CD4-positive, alpha-beta T cell treated with Interleukin-6 for 4 hours (primary cell): ENCODE measurements around the gene ATP10D.
"Not testable (repeated sequence)": the region's sequence is repeated elsewhere in the genome, so short reads cannot be mapped to it uniquely, and the experiment has no call there.

Source experiments
- DNase-seq: peaks from one replicate; pipeline ENCODE4 v3.0.0-alpha.2; 2020; ENCODE audit warnings: mixed read lengths

Gene ATP10D

DNA sequence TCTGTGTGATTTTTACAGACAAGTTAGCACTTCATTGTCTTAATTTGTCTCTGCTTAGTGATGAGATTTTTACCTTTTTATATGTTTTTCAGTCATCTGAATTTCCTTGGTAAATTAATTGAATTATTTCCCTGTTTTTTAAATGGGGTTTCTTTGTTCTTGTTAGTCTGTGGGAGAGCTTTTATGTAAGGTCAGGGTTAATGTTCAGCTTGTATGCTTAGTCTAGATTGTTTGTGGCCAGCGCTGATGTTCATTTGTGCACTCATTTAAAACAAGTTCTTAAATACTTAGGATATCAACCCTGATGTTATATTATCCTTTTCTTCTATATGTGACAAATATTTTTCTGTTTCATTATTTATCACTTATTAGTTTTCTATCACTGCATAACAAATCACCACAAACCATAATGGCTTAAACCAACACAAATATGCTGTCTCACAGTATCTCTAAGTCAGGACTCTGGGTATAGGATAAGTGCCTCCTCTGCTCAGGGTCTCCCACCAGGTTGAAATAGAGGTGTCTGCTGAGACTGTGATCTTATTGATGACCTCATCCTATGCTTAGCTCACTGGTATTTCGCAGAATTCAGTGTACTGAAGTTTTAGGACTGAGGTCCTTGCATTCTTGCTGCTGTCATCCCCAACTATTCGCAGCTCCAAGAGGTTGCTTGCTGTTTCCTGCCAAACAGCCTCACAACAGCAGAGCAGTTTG lies 53.2 kb downstream of the ATP10D start:
- DNase-seq: no peak

DNA sequence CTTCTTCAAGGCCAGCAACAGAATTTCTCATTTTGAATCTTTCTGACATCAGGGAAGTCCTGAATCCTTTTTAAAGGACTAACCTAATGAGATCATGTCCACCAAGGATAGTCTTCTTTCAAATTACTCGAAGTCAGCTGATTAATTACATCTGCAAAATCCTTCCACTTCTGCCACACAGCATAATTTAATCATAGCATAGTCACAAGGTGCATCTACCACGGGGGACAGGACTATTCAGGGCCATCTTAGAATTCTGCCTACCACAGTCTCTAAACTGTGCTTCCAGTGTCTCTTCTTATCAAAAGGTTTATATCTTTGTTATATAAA lies 53.7 kb downstream of the ATP10D start:
- DNase-seq: no peak

DNA sequence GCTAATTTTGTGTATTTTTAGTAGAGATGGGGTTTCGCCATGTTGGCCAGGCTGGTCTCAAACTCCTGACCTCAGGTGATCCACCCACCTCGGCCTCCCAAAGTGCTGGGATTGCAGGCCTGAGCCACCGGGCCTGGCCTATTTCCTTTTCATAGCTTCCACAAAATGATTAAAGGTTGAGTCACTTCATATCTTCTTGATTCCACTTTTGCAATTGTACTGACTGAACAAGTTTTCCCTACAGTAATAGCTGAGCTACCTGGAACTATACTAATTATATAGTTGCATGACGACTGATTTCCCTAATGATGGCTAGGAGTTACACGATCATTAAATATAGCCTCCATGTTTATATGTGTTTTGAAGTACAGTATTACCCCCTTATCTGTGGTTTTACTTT lies 57.6 kb downstream of the ATP10D start:
- not testable (repeated sequence) for DNase-seq

GRCh38 chr4:47543331-47543730 lies 58.3 kb downstream of the ATP10D start:
- no peak for DNase-seq

DNA sequence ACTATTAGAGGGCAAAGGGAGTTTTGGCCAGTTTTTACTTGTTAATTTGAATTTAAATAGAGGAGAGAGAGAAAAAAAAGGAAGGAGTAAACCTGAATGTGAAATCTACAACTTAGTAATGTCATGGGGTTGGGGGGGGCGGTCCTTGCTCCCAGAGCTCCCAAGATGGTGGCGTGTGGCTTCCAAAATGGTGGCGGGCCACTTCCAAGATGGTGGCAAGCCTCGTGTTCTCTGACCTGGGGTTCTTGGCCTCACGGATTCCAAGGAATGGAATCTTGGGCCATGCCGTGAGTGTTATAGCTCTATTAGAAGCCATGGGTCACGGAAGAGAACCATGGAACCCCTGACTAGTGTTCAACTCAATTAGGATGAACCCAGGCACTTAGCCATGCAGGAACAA lies 65.3 kb downstream of the ATP10D start:
- not testable (repeated sequence) for DNase-seq

- no peak for DNase-seq
Measured at GRCh38 chr4:47550899-47551548, 65.9 kb downstream of the ATP10D start.

- no peak for DNase-seq
Measured at GRCh38 chr4:47551682-47552081, 66.6 kb downstream of the ATP10D start.

DNA sequence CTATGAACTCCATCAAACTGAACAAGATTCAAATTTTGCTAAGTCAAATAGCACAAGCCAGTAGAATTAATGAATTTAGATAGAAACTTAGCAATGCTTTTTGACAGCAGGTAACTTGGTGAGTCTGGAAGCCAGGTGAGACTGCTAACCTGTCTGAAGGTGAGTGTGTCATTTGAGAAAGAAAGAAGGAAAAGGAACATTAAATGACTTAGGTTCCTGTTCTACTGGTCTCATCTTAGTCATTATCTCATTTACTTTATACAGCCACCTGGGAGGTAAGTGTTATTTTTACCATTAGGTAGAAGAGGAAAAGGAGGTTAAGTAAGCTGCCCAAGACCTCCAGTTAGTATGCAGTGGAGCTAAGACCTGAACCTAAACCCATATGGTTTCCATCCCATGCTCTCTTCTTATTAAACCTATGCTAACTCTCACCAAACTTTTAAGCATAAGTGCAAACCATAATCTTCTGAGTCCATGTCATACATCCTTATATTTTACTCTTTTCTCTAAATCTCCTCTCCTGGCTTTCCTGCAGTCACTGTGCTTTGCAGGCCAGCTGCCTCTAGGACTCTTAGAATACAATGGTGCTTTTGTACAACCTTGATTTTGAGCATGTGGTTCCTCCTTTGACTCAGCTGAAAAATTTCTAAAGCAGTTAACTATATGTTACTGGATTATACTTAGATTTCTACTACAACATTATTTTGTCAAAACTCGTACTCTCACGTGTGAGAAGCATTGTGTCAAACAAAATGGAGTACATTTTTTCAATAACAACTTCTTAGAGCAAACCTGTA lies 68.5 kb downstream of the ATP10D start:
- DNase-seq: no peak

DNA sequence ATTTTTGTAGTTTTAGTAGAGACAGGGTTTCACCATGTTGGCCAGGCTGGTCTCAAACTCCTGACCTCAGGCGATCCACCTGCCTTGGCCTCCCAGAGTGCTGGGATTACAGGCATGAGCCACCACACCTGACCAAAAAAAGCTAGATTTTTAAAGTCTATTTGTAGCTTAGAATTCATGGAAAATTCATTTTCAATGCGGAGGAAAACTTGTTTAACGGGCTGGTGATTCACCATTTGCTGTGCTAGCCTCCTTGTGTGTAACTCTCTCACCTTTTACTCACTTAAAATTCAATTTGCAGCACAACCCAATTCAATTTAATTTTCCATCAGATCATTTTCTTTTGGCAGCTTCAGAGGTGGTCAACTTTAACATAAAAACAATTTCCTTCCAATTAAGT lies 70.8 kb downstream of the ATP10D start:
- not testable (repeated sequence) for DNase-seq

GRCh38 chr4:47557255-47557654 lies 72.2 kb downstream of the ATP10D start:
- no peak for DNase-seq

DNA sequence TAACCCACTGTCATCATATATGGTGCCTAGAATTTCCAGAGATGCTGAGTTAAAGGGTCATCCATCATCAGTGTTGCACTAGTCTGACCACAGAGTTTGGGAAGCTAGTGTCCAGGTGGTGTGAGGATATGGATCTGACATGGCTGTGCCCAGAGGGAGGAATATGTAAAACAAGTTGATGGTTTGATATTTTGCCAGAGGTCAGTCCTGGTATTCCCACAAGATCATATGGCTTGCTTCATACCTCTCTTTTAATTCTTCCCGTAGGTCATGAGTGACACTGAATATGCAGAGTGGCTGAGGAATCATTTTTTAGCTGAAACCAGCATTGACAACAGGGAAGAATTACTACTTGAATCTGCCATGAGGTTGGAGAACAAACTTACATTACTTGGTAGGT lies 75.6 kb downstream of the ATP10D start:
- no peak for DNase-seq

- DNase-seq: no peak
Measured at GRCh38 chr4:47561331-47561730, 76.3 kb downstream of the ATP10D start.

DNA sequence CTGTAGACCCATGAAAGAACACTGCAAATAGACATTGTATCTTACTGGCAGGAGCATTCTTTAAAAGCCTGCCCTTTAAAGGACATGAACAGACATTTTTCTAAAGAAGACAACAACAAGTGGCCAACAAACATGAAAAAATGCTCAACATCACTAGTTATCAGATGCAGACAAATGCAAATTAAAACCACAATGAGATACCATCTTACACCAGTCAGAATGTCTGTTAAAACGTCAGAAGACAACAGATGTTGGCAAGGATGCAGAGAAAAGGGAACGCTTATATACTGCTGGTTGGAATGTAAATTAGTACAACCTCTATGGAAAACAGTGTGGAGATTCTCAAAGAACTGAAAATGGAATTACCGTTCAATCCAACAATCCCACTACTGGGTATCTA lies 77.2 kb downstream of the ATP10D start:
- no peak for DNase-seq

GRCh38 chr4:47566566-47566965 lies 81.5 kb downstream of the ATP10D start:
- no peak for DNase-seq

- no peak for DNase-seq
Measured at GRCh38 chr4:47566969-47567368, 81.9 kb downstream of the ATP10D start.

- no peak for DNase-seq
Measured at GRCh38 chr4:47567511-47567910, 82.4 kb downstream of the ATP10D start.

- DNase-seq: no peak
Measured at GRCh38 chr4:47570816-47571215, 85.7 kb downstream of the ATP10D start.

GRCh38 chr4:47572981-47573380 lies 87.9 kb downstream of the ATP10D start:
- no peak for DNase-seq

DNA sequence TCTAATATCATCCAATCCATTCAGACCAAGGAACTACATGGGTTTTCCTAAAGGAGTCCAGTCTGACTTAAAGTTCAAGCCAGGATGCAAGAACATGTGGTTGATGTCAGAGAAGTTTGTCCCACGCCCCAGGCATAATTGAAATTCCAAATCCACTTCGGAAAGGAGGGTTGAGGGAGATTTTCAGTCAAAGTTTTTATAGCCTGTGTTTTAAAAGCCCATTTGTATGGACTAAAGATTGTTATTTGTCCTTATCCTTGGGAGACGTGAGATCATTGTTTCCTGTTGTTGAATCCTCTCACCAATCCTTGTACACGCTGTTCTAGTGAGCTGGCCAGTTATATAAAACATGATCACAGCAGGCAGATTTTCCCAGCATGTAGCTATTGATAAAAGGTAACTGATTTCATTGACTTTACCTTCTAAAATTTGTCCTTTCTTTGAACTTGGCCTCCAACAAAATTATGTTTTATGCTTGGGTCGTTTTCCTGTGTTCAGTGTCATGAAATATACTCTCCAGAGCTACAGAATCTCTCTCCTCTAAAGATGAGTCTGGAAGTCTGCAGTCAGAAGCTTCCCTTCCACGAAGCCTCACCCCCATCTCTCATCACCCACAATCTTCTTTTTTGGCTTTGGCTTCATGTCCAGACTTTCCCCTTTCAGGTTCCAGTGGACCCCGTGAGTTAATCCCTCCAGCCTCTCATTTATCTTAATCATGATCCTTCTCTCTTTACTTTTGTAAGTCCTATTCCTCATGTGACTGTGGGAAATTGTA lies 92.9 kb downstream of the ATP10D start:
- DNase-seq: no peak

GRCh38 chr4:47579235-47579634 lies 94.2 kb downstream of the ATP10D start:
- no peak for DNase-seq

GRCh38 chr4:47590325-47590724 lies 105.2 kb downstream of the ATP10D start:
- DNase-seq: no peak

DNA sequence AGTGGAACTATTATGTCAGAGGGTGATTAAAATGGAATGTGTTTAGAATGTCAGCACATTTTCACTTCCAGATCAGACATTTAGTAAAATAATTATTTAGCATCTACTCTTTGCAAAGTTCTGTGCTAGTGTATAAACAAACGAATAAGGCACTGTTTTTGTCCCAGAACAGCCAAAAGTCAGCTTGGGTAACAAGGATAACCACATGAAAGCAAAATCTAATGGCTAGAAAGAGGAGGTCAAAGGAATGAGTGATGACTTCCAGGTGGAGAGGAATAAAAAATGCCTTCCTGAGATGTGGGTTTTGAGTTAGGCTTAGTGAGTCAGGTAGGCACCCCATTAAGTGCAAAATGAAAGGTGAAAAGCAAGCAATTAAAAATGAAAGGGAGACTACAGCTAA lies 112.6 kb downstream of the ATP10D start:
- no peak for DNase-seq

DNA sequence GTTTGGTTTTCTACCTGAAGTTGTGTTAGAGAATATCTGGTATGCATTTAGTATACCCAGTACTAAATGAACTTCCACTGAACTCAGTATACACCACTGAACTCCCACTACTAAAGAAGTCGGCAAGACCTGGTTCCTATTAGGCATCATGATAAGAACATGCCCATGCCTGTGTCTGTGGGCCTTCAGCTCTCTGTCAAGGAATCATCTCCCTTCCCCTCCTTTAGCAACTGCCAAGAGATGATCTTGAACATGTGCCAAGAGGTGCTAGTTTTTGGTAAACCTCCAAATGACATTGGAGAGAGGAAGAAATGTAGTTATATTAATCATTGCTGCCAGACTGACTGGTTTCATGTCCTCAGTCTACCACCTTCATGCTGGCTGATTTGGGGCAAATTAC lies 113.2 kb downstream of the ATP10D start:
- DNase-seq: no peak
